ENCODE measurements around the gene DQX1. TPM values are rescaled to one million over a fixed set of nuclear protein-coding genes. Genes with fewer than 3 reads are reported as not detected.
A peak's percentile ranks its signal among the peaks of the same experiment; 100 is the strongest.

The DQX1 gene
- total RNA-seq, 1 donor from 2014 or later: 2.5 TPM

DNA sequence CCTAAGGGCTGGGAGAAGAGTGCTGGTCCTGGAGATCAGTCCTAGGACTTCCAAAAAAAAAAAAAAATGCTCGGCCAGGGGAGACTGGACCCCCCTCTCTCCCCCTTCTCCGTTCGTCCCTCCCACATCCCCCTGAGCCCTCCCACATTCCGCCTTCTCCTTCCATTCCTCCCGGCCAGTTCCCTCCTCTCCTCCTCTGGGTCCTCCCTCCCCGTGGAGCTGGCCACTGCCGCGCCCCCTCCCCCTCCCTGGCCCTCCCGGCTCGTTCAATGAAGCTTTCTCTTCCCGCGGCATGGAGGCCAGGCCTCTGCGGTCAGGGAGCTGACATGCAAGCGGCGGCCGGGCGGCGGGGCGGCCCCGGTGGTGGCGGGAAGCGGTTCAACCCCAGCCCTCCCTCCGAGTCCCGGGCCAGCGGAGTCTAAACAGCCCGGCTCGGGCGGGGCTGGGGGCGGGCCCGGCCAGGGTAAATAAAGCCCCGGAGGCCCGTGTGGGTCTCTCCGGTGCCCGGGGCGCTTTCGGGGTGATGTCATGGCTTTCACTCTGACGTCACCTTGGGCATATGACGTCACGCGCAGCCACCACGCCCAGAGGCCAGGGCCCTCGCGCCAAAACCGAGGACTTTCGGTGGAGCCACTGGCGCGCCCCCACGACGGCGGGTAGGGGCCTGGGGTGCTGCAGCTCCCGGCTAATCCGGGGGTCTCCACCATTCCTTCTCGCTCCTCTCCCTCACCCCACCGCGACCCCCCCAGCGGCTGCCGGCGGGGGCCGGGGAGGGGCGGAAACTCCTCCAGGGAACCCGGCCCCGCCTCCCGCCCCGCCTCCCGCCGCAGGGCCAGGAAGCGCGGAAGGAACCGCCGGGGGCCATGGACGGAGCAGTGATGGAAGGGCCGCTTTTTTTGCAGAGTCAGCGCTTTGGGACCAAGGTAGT, 28.1 kb upstream of the DQX1 start, which contains the start of the genes DOK1 and LOXL3:
TSS of gene DOK1 (plus strand) at position 829 of the 928 bp plus-strand sequence. CDS start at position 864, 35 bp downstream.
TSS of gene LOXL3 (minus strand) at position 51 of the 928 bp plus-strand sequence. CDS start 1,308 bp downstream, outside the sequence.
- DNase-seq: peak; percentile 92

DNA sequence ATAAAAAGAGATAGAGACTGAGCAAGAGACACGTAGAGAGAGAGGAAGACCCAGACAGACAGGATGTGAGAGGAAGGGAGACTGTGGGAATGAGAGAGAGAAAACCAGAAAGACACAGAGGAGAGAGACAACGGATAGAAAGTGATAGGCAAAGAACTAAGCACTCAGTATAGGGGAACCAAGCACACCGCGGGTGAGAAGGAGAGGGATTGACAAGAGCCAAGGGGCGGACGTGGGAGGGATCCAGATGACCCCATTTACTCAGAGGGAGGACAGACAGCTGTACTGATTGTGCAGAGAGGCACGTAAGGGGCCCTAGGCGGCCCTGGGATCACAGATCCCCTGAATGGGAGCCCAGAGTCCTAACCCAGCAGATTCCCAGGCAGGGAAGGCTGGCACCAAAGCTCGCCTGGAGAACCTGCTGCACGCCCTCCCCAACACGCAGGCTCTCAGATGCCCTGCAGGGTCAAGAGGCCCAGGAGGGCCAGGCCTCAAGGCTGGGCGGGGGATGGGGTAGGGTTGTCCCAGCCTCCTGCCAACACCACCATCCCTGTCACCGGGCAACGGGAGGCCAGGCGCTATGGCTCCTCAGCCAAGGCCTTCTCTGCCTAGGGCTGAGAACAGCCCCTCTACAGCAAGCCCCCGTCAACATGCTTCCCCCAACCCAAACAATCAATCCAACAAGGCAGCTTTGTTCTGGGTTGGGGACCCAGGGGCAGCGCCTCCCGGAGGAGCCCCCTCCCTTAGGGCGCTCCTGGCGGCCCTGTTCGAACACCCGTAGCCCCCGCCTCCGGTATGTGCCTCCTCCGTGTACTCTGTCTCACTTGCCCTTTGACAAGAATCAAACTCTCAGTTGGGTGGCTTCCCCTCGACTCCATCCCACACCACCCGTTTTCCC, 27.1 kb upstream of the DQX1 start:
- no peak for DNase-seq

DNA sequence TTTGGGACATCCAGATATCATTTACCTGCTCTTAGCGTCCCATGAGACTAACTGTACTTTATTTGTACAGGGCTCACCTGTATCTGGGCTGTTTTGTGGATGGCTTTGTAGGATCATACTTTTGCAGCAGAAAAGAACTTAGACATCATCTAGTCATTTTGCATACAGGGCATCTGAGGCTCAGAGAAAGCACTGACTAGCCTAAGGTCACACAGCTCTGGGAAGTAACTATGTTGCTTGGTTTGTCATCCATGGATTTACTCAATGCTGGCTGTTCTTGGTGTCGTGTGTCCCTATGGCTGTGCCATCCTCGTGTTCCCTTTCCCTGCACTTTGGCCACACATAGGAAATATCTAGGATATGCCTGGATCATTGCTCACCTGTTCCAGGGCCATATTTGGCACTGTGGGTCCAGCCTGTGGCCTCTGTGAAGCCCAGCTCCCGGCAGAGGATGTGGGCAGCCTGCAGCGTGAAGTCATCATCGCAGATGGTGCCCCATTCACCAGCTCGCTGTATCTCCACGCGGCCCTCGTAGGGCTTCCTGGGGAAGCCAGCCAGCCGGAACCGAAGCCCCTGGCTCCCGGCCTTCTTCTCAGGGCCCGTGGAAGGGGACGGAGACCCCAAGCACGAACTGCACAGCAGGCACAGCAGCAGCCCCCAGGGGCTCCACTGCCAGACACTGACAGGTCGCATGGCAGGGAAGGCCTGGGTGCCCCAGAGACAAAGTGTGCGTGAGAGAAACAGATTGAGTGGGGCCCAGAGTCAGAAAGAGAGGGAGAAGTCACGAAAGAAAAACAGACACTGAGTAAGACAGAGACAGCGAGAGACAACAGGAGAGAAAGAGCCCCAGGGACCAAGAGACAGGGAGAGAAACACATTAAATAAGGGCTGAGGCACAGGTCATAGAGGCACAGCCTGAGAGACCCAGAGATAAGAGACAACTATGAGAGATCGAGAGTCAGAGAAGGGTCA, 26.2 kb upstream of the DQX1 start:
- no peak for DNase-seq

DNA sequence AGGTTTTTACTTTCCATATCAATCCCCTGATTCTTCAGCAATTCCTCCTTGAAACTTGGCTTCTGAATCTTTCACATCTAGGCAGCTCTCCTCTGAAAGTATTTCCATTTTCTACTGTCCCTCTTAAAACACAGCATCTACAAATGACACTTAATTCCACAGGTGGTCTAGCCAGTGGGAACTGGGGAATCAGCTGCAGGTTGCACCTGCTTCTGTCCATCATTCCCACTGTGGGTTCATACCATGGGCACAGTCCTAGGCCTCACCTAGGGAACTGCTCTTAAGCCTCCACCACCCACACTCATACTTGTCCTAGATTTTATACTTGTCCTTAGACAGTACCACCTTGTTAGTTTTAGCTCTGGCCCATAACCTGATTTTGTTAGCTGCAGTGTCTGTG, 25.5 kb upstream of the DQX1 start:
- DNase-seq: no peak

DNA sequence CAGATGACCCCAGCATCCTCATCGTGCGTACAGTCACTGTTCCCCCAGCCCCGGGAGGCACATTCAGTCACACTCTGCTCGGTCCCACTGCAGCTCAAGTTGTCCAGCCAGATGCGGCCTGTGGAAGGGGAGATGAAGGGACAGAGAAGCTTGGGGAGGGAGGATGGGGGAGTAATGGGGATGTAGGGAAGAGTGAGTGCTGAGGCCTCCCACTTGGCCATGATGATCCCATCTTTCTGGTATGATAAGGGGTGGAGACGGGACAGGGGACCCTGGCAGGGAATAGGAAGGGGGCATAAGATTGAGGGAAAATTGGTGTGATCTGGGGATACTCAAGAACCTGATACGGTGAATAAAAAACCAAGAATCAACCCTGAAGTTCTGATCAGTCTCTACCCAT, 24.2 kb upstream of the DQX1 start:
- DNase-seq: no peak

DNA sequence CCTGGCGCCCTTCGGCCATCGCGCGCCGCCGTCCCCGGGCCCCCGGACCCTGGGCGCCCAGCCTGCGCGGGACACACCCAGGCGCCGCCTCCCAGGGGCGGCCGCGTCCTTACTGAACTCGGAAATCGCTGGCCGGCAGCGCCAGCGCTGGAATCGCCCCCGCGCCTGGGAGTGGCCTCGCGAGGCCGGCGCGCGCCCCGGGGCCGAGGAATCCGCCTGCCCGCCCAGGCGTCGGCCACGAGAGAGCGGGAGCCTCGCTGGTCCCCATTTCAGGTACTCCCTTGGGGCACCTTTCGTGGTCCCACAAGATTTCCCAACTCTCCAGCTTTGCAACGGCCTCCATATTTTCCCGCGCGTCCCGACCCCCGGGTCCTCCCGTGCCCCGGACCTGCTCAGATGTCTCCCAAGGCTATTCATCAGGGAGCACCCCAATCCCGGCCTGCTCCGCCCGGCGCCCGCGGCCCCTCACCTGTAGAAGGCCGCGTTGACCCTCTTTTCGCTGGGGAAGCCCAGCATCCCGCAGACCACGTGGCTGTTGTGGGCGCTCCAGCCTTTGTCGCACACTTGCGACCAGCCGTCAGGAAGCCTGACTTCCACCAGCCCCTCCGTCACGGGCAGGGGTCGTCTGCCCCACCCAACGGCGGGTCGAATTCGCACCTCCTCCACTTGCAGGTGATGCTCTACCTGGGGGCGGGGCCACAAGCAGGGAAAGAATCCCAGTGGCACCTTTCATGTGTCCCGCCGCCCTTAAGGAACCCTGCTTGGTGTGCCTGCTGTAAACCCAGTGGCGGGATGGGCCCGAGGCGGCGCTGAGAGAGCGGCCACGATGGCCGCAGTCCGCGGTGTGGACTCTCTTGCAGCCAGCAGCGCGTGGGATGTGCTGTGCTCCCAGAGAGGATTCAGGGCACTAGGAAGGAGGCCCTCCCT, 23.1 kb upstream of the DQX1 start:
- peak; percentile 71 for DNase-seq

DNA sequence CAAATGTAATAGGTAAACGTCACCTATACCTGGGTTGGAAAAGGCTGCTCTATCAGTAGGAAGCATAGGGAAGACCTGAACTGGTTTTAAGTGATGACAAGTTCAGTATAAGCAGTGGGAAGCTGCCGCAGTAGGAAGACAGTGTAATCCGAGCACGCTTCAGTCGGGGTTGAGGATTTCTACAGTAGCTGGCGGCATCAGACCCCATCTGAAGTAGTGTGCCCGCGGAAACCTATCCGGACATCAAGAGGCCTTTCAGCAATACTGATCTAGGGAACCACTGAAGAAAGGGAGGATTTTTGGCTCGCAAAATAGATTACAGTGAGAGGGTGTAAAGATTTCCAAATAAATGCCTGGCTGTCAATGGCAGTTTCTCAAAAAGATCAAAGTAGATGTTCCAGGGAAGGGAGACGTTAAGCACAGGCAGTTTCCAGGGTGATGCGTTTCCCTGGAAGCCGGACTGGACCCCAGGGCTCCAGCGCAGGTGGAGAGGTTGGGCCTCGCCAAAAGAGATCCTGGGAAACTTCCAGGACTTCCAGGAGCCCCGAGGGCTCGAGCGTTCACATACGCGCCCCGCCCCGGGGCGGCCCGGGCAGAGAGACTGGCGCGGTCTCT, 22.4 kb upstream of the DQX1 start:
- no peak for DNase-seq

DNA sequence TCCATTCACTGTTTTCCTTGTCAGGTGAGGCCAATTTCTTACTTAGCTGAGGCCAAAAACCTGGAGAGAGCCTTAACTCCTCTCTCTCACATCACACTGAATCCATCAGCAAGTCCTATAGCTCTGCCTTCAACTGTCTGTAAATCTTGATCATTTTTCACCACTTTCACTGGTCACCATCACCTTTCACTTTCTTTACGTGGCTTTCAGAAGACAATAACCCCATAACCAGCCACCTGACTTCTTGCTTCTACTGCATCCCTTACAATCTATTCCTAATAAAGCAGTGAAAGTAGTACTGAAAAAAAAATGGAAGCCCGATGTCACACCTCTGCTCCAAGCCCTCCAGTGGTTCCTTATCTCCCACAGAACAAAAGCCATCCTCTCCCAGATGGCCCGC, 20.0 kb upstream of the DQX1 start:
- no peak for DNase-seq

DNA sequence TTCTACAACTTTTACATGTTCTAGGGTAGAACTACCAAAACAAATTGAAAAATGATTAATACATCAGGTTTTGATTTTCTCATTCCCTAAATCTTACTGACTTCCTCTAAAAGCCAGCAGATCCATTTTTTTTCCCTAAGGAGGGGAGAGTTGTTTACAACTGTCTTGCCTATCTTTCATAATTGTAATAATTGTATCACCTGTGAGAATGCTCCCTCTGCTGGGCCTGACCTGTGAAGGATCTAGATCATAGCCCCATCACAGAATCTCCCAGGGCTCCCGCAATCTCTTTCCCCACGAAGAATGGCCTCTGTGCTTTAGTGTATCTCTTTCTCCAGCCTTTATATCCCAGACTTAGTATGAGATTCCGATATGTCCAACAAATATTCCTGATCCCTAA, 18.6 kb upstream of the DQX1 start:
- DNase-seq: no peak

DNA sequence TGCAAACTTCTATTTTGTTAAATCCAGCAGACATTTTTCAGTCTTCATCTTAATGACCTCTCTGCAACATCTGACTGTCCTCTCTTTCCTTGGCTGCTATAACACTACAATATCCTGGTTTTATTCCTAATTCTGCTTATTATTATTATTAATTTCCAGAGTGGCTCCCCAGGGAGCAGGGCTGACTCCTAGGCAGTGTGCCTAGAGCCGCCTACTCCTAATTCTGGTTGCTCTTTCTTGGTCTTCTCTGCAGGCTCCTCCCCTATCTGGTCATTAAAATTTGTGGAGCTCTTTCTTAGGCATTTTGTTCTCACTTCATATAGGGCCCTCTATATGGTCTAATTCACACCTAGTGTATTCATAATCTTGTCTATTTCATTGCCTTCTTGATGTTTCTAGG, 16.9 kb upstream of the DQX1 start:
- DNase-seq: no peak

DNA sequence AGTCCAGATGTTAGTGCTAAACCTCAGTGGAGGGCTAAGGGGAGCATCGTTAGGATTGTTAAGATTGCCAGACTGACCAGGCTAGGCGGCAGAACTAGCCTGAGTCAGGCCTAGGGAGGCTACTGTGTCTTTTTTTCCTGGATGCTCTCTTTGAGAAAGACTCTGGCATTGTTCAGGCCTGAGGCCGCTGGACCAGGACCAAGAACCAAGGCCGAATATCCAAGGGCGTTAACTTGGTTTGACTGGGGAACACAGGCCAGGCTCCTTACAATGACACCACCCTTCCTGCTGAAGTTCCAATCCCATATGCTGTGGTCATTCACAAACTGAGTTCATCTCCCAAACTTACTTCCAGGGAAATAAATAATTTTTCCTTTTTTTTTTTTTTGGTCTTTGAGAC, 14.3 kb upstream of the DQX1 start:
- DNase-seq: no peak

DNA sequence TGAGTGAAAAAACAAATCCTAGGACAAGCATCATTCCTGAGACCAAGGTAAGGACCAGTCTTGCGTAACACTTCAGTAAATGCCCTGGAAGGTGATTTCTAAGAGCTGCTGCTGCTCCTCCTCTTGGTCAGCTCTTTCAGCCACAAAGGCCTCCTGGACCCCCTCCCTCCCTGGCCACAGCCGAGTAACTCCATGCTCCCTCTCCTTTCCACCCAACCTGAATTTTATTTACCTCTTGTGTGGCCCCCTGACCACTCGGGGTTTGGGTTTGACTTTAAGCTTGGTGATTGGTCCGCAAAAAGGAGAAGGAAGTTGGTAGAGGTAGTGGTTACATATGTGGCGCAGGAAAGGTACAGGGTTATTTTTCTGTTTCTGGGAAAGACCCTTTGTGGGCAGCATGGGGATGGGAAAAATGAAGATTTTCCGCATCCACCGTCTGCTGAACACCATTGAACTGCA, 12.9 kb upstream of the DQX1 start:
- no peak for DNase-seq

DNA sequence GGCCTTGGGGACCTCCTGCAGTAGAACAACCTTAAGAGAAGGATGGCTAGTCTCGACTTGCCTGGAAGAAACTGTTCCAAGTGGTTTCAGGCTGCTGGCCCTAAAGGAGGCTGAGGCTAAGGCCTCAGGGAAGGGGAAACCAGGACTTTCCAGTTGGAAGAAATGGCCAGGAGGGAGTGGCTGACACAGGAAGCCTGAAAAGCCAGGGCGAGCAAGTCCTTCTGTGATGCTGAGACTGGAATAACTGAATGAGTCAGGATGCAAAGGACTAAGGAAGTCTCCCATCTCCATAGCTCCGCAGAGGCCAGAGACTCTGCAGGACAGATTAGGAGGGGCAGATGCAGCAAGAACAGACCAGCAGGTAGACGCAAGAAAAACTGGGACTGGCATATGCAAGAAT, 11.1 kb upstream of the DQX1 start:
- no peak for DNase-seq

DNA sequence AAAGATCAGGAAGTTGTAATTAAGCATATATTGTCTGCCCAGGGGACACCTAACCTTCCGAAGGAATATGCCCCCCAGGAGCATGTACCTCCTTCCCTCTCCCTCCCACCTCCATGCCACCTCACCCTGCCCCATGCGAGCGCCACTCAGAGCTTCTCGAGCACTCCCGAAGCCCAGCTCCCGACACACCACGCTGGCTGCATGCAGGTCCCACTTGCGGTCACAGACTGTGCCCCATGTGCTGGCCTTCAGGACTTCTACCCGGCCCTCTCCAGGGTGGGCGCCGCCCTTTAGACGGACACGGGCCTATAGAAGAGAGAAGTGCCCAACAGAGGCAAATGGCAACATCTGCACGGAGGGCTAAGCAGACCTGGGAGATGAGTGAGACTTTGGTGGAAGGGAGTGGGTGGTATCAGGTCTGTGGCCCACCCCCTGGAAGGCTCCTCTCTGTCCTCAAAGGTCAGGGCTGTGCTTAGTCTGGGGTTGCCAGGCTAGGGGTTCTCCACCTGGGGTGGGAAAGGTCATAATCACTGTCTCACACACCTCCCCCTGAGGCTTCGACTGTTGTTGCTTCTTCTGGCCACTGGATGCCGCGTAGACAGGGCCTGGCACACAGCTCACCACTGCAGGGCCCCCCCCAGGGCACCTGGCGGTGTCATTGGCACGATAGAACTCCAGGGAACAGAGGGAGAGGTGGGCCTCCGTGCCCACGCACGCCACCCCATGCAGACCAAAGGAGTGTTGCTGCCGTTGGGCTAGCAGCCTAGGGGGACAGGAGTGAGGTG, 10.3 kb upstream of the DQX1 start:
- DNase-seq: no peak

DNA sequence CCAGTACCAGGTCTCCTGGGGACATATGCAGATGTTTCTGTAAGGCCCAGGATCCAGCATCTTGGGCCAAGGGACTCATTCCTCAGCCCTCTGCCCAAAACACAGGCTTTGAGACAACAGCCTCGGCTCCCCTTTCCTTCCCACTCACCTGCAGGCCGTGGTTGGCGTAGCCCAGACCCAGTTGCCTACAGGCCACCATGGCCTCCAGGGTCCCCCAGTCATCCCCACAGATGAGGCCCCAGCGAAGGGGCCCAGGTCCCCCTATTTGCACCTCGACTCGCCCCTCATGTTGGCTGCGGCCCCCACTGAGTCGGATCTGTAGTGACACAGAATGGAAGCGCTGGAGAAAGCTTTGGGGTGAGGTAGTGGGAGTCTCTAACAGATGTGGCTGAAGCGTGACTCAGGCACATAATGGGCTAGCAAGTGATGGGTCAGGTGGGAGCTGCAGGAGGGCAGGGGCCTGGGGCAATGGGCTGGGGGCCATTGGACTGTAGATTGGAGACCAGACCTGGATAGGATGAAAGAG, 9.5 kb upstream of the DQX1 start:
- DNase-seq: no peak

DNA sequence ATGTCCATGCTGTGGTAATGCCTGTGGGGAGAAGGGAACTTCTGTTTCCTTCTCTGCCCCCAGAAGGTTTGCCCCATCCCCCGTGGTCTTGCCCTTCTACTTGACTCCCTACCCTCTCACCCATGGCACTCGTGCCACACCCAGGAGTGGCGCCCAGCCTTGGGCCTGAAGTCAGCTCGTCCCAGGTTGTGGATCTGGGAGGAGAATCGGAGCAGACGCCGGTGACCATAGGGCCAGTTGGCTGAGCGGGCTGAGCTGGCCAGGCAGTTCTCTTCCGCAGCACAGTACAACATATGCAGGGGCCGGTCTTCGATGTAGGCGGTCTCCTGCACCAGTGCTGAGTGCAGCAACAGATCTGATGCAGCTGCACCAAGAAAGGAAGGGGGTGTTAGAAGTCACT, 8.4 kb upstream of the DQX1 start:
- DNase-seq: no peak

DNA sequence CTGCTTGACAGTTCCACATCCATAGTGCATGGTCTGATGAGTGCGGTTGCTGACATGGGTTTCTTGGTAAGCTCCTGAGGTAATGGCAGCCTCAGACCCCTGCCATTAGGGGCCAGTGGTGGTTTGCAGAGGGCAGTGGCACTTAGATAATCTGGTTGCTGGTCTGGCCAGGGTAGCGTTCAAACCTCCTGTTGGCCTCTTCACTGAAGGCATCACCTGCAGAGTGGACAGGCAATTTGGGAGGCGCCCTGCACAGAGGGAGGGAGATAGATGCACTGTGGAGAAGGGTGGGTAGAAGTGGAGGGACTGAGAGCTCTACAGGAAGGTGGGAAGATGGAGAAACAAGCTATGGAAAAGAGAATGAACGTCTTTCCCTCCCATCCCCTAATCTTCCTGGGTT, 7.4 kb upstream of the DQX1 start:
- no peak for DNase-seq

DNA sequence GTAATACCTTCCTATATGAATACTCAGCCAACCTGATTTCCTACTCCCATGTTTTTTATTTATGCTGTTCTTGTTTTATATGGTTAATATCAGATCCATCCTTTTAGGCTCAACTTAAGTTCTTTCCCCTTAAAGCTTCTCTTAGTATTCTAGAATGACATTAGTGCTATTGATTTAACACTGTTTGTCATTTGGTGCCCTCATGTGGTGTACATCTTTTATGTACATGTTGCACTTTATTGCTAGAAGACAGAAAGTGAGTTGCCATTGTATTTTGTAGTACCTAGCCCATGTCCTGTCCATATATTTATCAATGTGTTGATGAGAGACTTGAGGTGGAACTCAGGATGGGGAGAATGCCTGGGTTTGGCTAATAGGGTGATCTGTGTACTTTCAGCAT, 6.2 kb upstream of the DQX1 start:
- DNase-seq: peak; percentile 57

DNA sequence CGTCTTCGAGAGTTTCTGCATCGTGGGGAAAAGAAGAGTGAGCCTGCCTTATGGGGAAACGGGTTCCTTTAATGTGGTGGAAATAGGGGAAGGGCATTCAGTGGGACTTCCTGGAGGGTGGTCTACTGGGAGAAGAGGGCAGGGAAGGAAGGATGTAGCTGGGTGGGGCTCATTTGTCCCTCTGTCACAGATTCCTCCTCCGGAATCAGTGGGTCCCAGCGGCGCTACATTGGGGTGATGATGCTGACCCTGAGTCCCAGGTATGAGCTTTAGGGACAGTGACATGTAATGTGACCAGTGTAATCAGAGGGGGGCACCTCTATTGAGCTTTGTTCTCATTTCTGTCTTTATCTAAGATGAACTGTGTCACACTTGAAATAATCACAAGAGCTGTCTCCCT, 5.6 kb upstream of the DQX1 start:
- DNase-seq: no peak

All from tongue (tissue), 2 donors.